Stimulated activated CD4-positive, alpha-beta T cell treated with anti-CD3 and anti-CD28 coated beads, Interleukin-15, amount 100 ng/mL, for 48 hours (primary cell): ENCODE data around the gene TBC1D12.

Experiments
- DNase-seq, 2 donors: peaks; one replicate each; pipeline ENCODE4 v3.0.0-alpha.2; 2020; ENCODE audit warnings: low read depth in 2 of 2

TBC1D12 gene

DNA sequence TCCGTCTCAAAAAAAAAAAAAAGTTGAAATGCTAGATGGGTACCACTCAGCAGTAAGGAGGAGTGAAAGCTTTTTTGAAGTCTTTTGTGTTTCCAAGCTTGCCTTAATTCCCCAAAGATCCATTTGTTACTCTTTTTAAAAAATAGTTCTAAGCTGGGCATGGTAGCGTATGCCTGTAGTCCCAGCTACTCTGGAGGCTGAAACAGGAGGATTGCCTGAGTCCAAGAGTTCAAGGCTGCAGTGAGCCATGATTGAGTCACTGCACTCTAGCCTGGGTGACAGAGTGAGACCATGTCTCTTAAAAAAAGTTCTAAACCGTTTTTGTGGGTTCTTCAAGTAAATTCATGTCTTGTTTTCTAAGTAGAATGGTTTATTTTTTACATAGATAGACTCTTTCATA is 5.3 kb downstream of the TBC1D12 start:
- no peak for DNase-seq

DNA sequence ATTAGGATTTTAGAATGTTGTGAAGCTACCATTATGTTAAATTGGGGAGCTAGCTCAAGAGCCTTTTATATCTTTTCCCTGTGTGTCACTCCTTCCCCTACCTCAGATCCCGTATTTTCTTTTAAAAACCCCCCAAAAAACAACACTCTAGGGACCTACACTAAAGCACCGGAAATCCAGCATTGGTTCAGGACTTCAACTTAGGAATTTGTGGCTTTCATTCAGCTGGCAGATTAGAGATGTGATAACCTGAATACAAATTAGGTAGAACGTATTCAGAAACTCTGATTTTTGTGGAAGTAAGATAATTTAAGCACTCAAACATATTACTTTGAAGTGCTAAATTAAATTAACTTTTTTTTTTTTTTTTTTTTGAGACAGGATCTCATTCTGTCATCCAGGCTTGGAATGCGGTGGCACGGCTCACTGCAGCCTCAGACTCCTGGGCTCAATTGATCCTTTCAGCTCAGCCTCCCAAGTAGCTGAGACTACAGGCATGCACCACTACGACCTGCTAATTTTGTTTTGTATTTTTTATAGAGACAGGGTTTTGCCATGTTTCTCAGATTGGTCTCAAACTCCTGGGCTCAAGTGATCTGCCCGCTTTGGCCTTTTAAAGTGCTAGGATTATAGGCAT is 6.8 kb downstream of the TBC1D12 start:
- DNase-seq = no peak

DNA sequence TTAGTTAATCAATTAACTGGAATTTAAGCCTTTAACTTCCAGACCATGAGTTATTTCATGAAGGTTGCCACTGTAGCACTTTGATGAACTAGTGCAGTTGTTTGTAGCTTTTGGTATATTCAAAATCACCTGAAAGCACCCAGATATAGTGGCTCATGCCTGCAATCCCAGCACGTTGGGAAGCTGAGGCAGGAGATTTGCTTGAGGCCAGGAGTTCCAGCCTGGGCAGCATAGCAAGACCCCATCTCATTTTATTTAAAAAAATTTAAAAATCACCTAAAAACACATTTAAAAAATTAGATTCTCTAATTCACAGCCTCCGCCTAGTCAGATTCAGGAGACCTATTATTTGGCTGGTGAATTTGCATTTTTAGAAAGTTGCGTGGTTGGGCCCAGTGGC is 9.0 kb downstream of the TBC1D12 start:
- no peak for DNase-seq

DNA sequence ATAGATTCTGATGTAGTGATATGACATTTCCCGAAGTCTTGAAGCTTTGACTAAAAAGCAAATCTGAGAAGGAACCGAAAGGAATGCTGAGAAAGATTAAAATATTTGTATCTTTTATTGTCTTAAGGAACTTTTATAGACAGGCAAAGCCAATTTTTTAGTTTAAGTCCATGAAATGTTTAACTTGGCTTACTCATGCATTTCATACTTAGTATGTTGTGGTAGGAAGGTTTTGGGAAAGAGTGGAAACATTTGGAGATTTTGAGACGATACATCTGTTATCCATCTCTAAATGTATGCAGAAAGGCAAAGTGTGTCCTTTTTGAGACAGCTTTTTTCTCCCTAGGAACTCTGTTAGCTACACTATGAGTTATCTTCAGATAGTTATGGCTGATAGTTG is 10.1 kb downstream of the TBC1D12 start:
- no peak for DNase-seq

DNA sequence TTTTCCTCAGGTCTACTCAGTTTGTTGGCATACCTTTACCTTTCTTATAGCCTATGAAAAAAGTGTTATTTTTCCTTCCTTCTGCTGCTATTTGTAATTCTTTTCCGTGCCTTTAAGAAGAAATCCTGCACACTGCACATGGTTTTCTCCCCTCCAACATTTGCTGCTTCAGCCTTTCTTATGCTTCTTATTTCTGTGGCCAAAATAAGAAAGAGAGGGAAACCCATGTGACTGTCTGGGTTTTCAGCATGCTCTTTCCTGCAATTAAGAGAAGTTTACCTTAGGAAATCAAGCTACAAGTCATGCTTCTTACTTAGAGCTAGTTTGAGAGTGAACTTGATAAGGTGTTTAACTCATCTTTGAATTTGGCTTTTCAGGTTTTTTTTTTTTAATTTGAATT is 11.0 kb downstream of the TBC1D12 start:
- no peak for DNase-seq

DNA sequence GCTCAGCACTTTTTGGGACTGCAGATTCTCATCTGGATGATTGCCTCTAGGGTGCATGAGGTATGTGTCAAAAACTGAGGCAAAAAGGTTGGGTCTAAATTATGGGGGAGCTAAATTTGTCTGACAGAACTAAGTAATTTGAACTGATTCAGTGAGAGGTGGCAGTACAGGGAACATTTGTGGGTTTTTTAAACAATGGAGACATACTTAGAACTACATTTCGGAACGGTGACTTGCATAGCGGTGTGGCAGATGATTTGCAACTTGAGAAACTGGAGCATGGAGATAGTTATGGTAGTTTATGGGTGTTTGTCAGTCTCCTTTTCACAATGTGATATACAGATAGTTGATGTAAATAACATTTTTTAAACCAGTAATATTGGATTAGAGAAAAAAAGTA is 14.6 kb downstream of the TBC1D12 start:
- no peak for DNase-seq

DNA sequence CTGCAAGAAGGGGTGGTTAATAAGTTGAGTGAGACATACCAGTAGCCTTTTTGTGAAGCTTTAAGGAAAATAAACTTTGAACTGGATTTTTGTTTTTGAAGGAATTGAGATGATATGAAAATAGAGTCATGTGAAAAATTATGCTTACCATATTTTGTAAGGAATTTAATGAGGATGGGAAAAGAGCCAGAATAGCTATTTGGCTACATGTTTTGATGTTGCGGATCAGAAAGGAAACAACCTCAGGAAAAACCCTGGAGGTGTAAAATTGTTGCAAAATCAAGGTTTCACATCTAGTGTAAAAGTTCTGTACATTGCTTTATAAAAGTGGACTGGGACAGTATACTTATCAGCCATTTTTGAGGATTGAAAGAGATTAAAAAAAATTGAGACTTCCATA is 15.0 kb downstream of the TBC1D12 start:
- DNase-seq = no peak

DNA sequence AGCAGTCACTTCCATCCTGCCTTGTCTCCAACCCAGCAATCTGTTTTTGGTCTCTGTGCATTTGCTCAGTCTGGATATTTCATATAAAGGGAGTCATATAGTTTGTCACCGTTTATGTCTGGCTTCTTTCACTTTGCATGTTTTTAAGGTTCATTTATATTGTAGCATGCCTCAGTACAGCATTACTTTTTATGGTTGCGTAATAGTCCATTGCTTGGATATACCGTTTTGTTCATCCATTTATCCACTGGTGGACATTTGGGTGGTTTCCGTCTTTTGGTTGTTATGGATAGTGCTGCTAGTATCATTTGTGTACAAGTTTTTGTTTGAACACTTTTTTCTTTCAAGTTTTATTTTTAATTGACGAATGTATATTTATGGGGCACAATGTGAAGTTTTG is 18.2 kb downstream of the TBC1D12 start:
- no peak for DNase-seq

DNA sequence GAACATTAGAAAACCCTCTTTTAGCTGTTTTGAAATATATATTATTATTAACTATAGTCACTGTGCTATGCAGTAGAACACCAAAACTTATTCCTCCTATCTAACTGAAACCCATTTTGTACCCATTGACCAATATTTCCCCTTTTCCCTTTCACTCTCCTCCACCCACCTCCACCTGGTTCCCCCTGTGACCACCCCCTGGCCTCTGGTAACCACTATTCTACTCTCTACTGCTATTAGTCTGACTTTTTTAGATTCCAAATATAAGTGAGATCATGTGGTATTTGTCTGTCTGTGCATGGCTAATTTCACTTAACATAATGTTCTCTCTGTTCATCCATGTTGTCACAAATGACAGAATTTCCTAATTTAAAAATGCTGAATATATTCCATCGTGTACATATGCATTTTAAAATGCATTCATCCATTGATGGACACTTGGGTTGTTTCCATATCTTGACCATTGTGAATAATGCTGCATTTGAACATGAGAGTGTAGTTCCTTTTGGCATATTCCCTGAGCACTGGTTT is 18.7 kb downstream of the TBC1D12 start:
- no peak for DNase-seq

DNA sequence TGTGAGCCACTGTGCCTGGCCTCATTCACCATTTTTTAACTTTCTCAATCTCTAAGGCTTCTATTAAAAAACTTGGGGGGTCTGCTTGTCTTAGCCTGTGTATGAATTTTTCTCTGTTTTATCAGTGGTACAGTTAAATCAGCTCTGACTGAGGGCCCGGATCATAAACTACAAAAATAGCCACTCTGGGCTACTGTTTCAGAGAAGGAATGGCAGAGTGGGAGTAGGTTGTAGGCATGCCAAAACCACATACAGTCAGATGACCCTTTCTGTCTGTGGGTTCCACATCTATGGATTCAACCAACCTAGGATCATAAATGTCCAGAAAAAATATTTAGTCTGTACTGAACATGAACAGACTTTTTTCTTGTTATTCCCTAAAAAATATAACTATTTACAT is 21.3 kb downstream of the TBC1D12 start:
- DNase-seq = no peak

DNA sequence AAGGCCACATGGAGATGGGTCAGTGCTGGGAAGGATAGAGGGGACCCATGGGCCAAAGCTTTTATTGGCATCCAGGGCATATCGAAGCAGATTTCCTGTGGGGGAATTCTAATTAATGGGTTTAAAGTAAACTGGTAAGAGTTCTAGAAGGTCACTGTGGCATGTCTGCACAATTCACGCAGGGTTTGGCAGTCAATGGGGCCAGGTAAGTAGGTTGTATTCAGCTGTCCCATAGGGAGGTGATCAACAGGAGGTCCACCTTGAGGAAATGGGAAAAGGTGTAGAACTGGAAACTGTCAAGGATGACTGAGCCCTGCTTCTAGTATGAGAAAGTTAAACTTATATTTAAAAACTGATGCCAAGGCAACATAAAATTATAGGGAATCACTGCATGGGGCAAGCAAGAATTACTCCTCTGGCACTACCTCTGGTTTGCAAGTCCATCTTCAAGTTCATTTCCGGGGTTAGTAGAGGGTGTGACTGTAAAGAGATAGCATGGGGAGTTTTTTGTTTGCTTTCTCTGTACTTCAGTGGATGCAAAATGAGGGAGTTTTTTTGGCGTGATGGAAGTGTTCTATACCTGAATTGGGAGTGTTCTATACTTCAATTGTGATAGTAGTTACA is 22.5 kb downstream of the TBC1D12 start:
- no peak for DNase-seq

DNA sequence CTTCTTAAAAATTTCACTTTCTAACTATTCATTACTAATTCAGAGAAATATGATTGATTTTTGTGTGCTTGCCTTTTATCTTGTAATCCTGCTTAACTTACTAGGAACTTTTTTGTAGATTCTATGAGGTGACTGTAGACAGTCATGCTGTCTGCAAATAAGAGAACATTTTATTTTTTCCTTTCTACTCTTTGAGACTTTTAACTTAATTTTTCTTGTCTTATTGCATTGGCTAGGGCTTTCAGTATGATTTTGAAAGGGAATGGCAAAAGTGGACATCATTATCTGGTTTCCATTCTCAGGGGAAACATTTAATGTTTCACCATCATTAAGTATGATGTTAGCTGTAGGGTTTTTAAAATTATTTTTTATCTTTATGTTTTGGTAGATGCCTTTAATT is 23.6 kb downstream of the TBC1D12 start:
- DNase-seq = no peak

DNA sequence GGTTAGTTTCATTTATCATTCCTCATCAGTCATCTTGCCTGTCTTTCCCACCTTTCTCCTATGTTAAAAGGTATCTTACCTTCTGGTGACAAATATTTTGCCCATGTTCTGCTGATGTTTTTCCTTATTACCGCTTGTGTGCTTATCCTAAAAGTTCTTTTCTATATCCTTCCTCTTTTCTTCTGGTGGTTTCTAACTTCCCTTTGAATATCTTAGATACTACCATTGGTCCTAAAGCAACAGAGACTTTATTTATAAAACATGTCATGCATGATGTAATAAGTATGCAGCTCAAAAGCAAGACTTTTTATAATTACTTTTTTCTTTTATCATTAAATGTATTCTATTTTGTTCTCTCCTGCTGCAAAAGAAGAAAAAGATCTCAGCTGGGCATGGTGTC is 24.8 kb downstream of the TBC1D12 start:
- no peak for DNase-seq

DNA sequence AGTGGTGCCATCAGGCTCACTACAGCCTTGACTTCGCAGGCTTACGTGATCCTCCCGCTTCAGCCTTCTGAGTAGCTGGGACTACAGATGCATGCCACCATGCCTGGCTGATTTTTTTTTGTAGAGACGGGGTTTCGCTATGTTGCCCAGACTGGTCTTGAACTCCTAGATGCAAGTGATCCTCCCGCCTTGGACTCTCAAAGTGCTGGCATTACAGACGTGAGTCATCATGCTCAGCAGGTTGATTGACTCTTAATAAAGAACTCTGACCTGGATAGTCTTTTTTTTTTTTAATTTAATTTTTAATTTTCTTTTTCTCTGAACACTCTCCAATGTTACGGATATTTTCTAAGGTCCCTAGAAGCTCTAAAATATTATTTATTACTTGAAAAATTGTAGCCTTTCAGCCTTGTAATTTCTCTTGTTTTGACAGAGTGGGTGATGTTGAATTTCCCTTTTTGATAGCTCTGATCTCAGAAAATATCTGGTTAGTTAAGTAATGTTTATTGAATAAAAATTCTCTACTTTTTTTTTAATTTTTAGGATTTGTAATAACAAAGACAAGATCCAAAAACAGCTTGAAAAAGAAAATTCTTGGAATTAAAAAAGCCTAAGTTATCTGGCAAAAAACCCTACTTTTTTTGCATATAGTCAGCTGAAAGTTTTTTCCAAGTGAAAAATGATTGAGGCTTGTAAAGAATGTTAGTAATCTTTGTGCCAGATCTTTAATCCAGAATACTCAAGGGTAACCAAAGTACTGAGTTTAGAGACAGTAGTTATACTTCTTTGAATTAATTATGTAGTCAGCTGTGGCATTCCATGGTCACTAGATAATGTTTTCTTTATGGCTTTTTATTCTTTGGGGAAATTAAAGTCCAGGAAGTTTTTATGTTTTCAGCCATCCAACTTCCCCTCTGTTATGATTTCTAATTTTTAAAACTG is 26.7 kb downstream of the TBC1D12 start:
- no peak for DNase-seq

DNA sequence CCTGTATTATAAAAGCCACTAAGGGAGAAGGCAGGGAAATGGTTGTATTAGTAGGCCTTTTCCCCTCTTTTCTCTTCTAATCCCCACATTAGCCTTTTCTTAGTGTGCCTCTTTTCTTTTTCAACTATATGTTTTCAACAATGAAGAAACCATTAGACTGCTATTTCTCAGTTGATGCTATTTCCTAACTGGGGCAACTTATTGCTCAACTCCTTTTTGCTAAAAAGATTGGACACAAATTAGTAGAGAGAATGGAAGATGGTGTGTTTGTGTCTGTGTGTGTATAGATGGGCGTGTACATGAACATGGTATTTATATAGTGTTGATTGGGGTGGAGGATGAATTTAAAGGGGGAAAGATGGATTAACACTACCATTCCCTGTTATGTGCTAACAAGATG is 28.4 kb downstream of the TBC1D12 start:
- no peak for DNase-seq

DNA sequence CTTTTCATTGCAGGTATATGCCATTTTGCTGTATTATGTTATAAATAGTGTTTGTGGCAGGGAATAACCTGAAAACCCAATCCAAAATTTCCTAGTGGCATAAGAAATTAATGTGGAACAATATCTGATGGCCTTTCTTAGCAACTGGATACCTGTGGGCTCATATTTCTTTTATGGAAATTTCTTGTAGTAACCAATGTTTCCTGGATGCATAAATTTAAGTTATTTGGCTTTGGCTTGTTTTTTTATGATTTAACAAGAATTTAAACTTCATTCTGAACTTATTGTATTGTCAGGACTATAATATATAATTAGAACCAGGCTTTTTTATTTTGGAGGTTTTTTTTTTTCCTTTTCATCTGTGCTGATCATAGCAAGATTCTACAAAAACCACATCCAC is 30.1 kb downstream of the TBC1D12 start:
- DNase-seq = no peak

DNA sequence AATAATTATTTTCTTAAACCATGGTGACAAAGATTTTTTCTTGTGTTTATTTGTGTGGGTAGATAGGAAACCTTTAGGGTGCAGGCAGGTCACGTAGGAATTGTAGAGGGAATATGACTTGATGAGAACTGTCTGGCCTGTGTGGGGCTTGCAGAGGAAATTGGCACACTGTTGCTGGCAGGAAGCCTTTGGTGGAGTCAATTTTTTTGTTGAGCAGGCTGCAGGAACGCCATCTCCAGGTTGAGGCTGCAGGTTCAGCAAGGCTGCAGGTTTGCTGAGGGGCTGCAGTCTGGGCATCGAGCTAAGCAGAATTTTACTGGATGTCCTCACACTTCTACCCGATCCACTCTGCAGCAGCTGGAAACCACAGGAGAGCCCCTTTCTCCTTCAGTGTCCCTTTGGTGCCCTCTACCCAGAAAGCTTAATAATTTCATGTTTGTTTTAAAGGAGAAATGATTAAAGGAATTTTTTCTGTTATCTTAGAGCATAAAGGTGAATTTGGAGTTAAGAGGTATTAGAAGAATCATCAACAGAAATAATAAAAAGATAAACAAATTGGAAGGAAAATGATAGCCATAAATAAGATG is 37.0 kb downstream of the TBC1D12 start:
- no peak for DNase-seq

DNA sequence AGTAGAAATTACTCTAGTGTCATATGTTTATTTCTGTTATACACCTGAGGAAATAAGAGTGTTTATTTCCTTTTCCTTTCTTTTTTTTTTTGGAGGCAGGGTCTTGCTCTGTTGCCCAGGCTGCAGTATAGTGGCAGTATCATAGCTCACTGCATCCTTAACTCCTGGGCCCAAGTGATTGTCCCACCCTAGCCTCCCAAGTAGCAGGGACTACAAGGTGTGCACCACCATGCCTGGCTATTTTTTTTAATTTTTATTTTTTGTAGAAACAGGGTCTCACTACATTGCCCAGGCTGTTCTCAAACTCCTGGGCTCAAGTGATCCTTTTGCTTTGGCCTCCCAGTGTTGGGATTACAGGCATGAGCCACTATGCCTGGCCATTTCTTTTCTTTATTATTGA is 37.8 kb downstream of the TBC1D12 start:
- DNase-seq = no peak

DNA sequence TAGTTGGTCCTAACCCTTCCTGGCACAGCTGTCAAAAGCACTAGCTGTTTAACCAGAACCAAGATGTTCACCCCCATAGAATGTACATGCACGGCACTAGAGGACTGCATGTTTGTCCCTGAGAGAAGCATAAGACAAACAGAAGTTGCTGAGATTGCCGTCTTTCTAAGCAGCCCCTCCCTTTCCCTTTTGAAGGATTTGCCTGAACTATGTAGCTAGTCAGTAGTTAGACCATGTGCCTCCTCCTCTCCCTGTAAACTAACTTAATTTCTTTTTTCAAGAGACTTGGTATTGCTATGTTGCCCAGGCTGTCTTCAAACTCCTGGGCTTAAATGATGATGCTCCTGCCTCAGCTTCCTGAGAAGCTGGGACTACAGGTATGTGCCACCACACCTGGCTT is 40.7 kb downstream of the TBC1D12 start:
- no peak for DNase-seq

DNA sequence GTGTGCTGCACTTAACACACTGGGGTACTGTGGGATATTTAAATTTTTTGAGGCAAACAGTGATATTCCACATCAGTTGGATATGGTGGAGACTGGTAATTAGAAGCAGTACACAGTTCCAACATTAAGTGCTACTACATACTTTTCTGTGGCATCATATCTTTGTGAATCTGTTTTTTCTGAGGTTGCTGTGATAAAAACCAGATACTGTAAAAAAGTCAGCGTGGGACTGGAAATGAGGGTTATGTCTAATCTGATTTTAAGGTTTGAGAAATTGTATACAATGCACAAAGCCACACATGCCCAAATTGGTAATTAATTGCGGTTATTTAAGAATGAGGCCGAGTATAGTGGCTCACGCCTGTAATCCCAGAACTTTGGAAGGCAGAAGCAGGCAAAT is 41.2 kb downstream of the TBC1D12 start:
- no peak for DNase-seq

DNA sequence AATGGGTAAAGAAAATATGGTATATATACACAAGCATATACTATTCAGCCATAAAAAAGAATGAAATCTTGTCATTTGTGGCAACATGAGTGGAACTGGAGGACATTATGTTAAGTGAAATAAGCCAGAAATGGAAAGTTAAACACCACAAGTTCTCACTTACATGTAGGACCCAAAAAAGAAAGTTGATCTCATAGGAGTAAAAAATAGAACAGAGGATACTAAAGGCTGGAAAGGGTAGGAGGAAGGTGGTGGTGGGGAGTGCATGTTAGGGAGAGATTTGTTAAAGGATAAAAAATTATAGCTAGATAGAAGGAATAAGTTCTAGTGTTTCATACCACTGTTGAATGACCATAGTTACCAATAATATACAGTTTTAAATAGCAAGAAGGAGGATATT is 48.4 kb downstream of the TBC1D12 start:
- DNase-seq = no peak

DNA sequence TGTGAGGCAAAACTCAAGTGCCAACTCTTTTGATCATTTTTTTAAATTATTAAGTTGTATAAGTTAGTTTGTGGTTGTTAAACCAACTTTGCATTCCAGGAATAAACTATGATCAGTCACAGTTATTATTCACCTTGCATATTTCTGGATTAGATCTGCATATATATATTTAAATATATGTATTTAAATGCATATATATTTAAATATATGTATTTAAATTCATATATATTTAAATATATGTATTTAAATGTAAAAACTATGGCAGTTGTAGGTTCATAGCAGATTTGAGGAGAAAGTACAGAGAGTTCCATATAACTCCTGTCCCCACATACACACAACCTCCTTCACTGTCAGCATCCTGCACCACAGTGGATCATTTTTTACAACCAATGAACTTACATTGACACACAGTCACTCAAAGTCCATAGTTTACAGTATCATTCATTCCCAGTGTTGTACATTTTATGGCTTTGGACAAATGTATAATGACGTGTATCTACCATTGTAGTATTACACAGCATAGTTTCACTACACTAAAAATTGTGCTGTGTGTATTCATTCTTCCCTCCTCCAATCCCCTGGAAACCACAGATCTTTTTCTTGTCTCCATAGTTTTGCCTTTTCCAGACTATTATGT is 49.7 kb downstream of the TBC1D12 start:
- DNase-seq = no peak
